SH-SY5Y (cell line): ENCODE measurements around the gene PGBD5.

Experiments used
- GATA2 ChIP-seq: IDR thresholded peaks from 2 replicates; pipeline ENCODE4 v1.6.1; 2011; ENCODE audit warnings: mild to moderate bottlenecking, low read depth, low read length
- GATA3 ChIP-seq: IDR thresholded peaks from 2 replicates; pipeline ENCODE4 v1.6.1; 2011; ENCODE audit warnings: low read depth, mild to moderate bottlenecking, low read length, moderate library complexity

DNA sequence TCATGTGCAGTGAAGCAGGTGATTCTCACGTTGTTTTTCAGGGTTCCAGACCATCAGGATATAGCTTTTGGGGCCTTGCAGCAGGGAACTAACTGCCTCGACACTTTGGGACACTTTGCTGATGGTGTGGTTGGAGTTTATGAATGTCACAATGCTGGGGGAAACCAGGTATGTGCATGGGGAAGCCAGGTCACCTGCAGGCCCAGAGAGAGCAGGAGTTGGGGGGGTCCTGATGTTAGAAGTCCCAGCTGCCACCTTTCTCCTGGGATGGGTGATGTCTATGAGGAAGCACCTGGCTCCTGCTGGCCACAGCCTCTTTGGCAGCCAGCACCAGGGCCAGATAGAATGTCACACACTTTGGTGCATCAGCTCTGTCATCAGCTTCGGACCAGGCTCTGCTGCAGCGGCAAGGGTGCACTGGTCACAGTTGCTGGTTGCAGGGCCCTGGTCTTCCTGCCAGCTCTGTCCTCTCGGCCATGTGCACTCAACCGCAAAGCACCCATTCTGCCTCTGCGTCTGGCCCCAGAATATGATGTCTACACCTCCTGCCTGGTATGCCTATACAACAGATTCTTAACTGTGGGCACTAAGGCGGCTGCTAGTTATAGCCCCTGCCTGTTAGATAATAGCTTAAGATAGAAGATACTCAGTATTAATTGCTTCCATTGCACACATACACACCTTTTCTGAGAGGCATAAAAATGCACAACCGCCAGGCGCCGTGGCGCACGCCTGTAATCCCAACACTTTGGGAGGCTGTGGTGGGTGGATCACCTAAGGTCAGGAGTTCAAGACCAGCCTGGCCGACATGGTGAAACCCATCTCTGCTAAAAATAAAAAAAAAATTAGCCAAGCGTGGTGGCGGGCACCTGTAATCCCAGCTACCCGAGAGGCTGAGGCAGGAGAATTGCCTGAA, 160.7 kb downstream of the PGBD5 start:
- TF ChIP-seq GATA2: no peak
- TF ChIP-seq GATA3: no peak
